Measurements from ENCODE around the gene DIP2C. TPM values are rescaled to one million over a fixed set of nuclear protein-coding genes. Genes with fewer than 3 reads are reported as not detected.
"Not testable (repeated sequence)": the region's sequence is repeated elsewhere in the genome, so short reads cannot be mapped to it uniquely, and the experiment has no call there.

The DIP2C gene
- total and polyA plus RNA-seq, 2 donors (not counting 1 experiment from before 2014, with no cell fraction given), result 1.3 to 1.9 TPM

DNA sequence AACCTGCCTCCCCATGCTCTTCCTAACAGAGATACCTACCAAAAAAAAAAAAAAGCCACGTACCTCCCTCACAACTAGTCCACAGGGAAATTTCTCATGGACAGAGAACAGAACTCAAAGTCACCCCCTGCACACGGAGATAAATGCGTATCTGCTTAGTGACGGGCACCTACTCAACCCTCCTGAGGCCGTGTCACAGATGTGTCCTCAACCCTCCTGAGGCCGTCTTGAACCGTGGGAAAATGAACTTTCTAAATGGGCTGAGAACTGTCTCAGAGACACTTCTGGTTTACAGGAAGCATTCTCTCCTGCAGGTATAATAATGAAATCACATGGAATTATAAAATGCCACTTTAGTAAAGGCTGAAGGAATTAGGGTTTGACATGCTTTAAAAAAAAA, 155.9 kb downstream of the DIP2C start:
- no peak overlapping the region for H3K4me3 Mint-ChIP-seq
- Histone ChIP-seq H3K4me3 (ENCODE audit: control extremely low read depth in 1 of 5, extremely low read depth in 1 of 5, insufficient read depth in 1 of 5, low read depth in 2 of 5, low read length in 4 of 5) (no peak overlapping the region), H3K4me1 (ENCODE audit: control insufficient read depth in 2 of 2, insufficient read depth in 2 of 2, low read length in 2 of 2) (no peaks in the 10 kb centered on the region), H2AFZ (ENCODE audit: insufficient read depth, low read depth, low read length, poor library complexity, severe bottlenecking) (no peak overlapping the region), H3K9ac (ENCODE audit: low read length) (no peak overlapping the region), H3K79me2 (ENCODE audit: control insufficient read depth, insufficient read depth, low read length) (no peaks in the 10 kb centered on the region), H3K4me2 (replicated peaks; ENCODE audit: low read depth, low read length, poor library complexity, severe bottlenecking) (no peak overlapping the region), H3K27ac (ENCODE audit: low read length in 2 of 2) (no peak overlapping the region), H3K9me3 (ENCODE audit: control extremely low read depth in 1 of 3, control insufficient read depth in 2 of 3, insufficient read depth in 1 of 3, low read length in 2 of 3) (peaks cover 0 to 4% (median 0%) of the 10 kb centered on the region in 3 donors), H4K20me1 (ENCODE audit: control insufficient read depth, insufficient read depth, low read length, poor library complexity, severe bottlenecking) (no peaks in the 10 kb centered on the region), H3K36me3 (replicated peaks in 1 of 2; ENCODE audit: control extremely low read depth in 1 of 2, control insufficient read depth in 1 of 2, extremely low read depth in 1 of 2, insufficient read depth in 2 of 2, low read length in 1 of 2) (no peaks in the 10 kb centered on the region), H3K27me3 (replicated peaks in 1 of 4; ENCODE audit: control extremely low read depth in 1 of 4, control insufficient read depth in 3 of 4, insufficient read depth in 4 of 4, low read length in 3 of 4) (peaks cover 0 to 4% (median 1%) of the 10 kb centered on the region in 4 experiments)
- H3K4me1 Mint-ChIP-seq, result no peaks in the 10 kb centered on the region
- H3K27ac Mint-ChIP-seq, result no peak overlapping the region
- WGBS (ENCODE audit: insufficient coverage), result 87% methylated on average over 5 of the region's 7 CpGs
- ChIA-PET POLR2A (no interaction called here), CTCF (no interaction called here)
- no peaks in the 10 kb centered on the region for H3K9me3 Mint-ChIP-seq (ENCODE audit: insufficient read depth)
- DNase-seq, result no peak
- ATAC-seq (ENCODE audit: low read depth), result no peak
- TF ChIP-seq EZH2 (IDR thresholded peaks at IDR 0.05; ENCODE audit: borderline replicate concordance, insufficient read depth, low read depth, low read length, poor library complexity, severe bottlenecking), result no peak
- TF ChIP-seq, protein P1, sequence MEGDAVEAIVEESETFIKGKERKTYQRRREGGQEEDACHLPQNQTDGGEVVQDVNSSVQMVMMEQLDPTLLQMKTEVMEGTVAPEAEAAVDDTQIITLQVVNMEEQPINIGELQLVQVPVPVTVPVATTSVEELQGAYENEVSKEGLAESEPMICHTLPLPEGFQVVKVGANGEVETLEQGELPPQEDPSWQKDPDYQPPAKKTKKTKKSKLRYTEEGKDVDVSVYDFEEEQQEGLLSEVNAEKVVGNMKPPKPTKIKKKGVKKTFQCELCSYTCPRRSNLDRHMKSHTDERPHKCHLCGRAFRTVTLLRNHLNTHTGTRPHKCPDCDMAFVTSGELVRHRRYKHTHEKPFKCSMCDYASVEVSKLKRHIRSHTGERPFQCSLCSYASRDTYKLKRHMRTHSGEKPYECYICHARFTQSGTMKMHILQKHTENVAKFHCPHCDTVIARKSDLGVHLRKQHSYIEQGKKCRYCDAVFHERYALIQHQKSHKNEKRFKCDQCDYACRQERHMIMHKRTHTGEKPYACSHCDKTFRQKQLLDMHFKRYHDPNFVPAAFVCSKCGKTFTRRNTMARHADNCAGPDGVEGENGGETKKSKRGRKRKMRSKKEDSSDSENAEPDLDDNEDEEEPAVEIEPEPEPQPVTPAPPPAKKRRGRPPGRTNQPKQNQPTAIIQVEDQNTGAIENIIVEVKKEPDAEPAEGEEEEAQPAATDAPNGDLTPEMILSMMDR (IDR thresholded peaks at IDR 0.05), result no peak
- intact Hi-C loops (cut with micrococcal nuclease), result no loop called here
- peaks cover 20% of the 10 kb centered on the region for H3K27me3 Mint-ChIP-seq

DNA sequence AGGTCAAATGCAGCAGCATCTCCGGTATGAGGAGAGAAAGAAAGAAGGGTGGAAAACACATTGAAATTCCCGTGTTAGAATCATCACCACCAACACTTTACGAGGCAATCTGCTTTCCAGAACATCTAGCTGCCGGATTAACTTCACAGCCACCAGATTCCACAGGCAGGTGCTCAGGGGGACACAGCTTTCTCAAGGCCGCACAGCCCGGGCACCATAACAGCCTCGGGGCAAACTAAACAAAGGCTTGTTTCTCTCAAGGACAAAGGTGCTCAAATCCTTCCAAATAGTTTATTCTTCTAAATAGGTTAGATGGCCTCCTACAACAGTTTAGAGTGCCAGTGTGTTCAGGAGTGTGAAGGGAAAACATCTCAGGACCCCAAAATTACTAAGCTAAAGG, 156.3 kb downstream of the DIP2C start:
- TF ChIP-seq, protein P1 (IDR thresholded peaks at IDR 0.05), result no peak
- no peak for TF ChIP-seq EZH2 (IDR thresholded peaks at IDR 0.05; ENCODE audit: borderline replicate concordance, insufficient read depth, low read depth, low read length, poor library complexity, severe bottlenecking)
- Histone ChIP-seq H3K27ac (ENCODE audit: low read length in 2 of 2) (no peak overlapping the region), H3K79me2 (ENCODE audit: control insufficient read depth, insufficient read depth, low read length) (no peaks in the 10 kb centered on the region), H4K20me1 (ENCODE audit: control insufficient read depth, insufficient read depth, low read length, poor library complexity, severe bottlenecking) (no peaks in the 10 kb centered on the region), H3K4me1 (ENCODE audit: control insufficient read depth in 2 of 2, insufficient read depth in 2 of 2, low read length in 2 of 2) (no peaks in the 10 kb centered on the region), H3K4me2 (replicated peaks; ENCODE audit: low read depth, low read length, poor library complexity, severe bottlenecking) (no peak overlapping the region), H3K27me3 (replicated peaks in 1 of 4; ENCODE audit: control extremely low read depth in 1 of 4, control insufficient read depth in 3 of 4, insufficient read depth in 4 of 4, low read length in 3 of 4) (peaks cover 0 to 4% (median 1%) of the 10 kb centered on the region in 4 experiments), H3K9ac (ENCODE audit: low read length) (no peak overlapping the region), H3K4me3 (ENCODE audit: control extremely low read depth in 1 of 5, extremely low read depth in 1 of 5, insufficient read depth in 1 of 5, low read depth in 2 of 5, low read length in 4 of 5) (no peak overlapping the region), H3K36me3 (replicated peaks in 1 of 2; ENCODE audit: control extremely low read depth in 1 of 2, control insufficient read depth in 1 of 2, extremely low read depth in 1 of 2, insufficient read depth in 2 of 2, low read length in 1 of 2) (no peaks in the 10 kb centered on the region), H3K9me3 (ENCODE audit: control extremely low read depth in 1 of 3, control insufficient read depth in 2 of 3, insufficient read depth in 1 of 3, low read length in 2 of 3) (peaks cover 0 to 4% (median 0%) of the 10 kb centered on the region in 3 donors), H2AFZ (ENCODE audit: insufficient read depth, low read depth, low read length, poor library complexity, severe bottlenecking) (no peak overlapping the region)
- intact Hi-C loops (cut with micrococcal nuclease), result no loop called here
- WGBS (ENCODE audit: insufficient coverage), result 93% methylated on average over 5 of the region's 7 CpGs
- ChIA-PET CTCF (no interaction called here), POLR2A (no interaction called here)
- Mint-ChIP-seq H3K27me3 (peaks cover 20% of the 10 kb centered on the region), H3K9me3 (ENCODE audit: insufficient read depth) (no peaks in the 10 kb centered on the region), H3K4me3 (no peak overlapping the region), H3K27ac (no peak overlapping the region), H3K4me1 (no peaks in the 10 kb centered on the region)
- ATAC-seq (ENCODE audit: low read depth), result no peak
- no peak for DNase-seq

DNA sequence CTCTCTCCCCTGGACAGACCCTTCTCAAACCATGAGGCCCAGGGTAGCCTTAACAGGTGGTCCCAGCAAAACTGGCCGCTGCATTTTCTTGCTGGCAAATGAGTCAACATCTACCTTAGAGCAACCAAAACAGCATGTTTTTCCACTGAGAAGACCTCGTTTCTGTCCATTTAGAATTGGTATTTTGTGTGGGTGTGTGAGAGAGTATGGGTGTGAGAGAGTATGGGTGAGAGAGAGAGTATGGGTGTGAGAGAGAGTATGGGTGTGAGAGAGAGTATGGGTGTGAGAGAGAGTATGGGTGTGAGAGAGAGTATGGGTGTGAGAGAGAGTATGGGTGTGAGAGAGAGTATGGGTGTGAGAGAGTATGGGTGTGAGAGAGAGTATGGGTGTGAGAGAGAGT, 157.1 kb downstream of the DIP2C start:
- H4K20me1 ChIP-seq (ENCODE audit: control insufficient read depth, insufficient read depth, low read length, poor library complexity, severe bottlenecking); H3K4me1 ChIP-seq (ENCODE audit: control insufficient read depth in 2 of 2, insufficient read depth in 2 of 2, low read length in 2 of 2); H3K4me1 Mint-ChIP-seq; H3K9me3 ChIP-seq (ENCODE audit: control extremely low read depth in 1 of 3, control insufficient read depth in 2 of 3, insufficient read depth in 1 of 3, low read length in 2 of 3); H3K79me2 ChIP-seq (ENCODE audit: control insufficient read depth, insufficient read depth, low read length); ATAC-seq (ENCODE audit: low read depth); H3K9me3 Mint-ChIP-seq (ENCODE audit: insufficient read depth); H3K36me3 ChIP-seq (replicated peaks in 1 of 2; ENCODE audit: control extremely low read depth in 1 of 2, control insufficient read depth in 1 of 2, extremely low read depth in 1 of 2, insufficient read depth in 2 of 2, low read length in 1 of 2); H3K27ac ChIP-seq (ENCODE audit: low read length in 2 of 2); H3K27ac Mint-ChIP-seq; H3K4me2 ChIP-seq (replicated peaks; ENCODE audit: low read depth, low read length, poor library complexity, severe bottlenecking); H3K4me3 Mint-ChIP-seq; H3K4me3 ChIP-seq (ENCODE audit: control extremely low read depth in 1 of 5, extremely low read depth in 1 of 5, insufficient read depth in 1 of 5, low read depth in 2 of 5, low read length in 4 of 5); POLR2A ChIA-PET; H2AFZ ChIP-seq (ENCODE audit: insufficient read depth, low read depth, low read length, poor library complexity, severe bottlenecking); DNase-seq; intact Hi-C loops (cut with micrococcal nuclease); H3K9ac ChIP-seq (ENCODE audit: low read length); CTCF ChIA-PET; H3K27me3 ChIP-seq (replicated peaks in 1 of 4; ENCODE audit: control extremely low read depth in 1 of 4, control insufficient read depth in 3 of 4, insufficient read depth in 4 of 4, low read length in 3 of 4): not testable (repeated sequence)
- peaks cover 22% of the 10 kb centered on the region for H3K27me3 Mint-ChIP-seq
- WGBS (ENCODE audit: insufficient coverage), result 64% methylated on average over 1 of the region's 2 CpGs
